ENCODE measurements around the gene GABRB1.
A peak's percentile ranks its signal among the peaks of the same experiment; 100 is the strongest.

GRCh38 chr4:47031011-47031678 lies at the start of gene GABRB1:
- TF ChIP-seq, protein P1, sequence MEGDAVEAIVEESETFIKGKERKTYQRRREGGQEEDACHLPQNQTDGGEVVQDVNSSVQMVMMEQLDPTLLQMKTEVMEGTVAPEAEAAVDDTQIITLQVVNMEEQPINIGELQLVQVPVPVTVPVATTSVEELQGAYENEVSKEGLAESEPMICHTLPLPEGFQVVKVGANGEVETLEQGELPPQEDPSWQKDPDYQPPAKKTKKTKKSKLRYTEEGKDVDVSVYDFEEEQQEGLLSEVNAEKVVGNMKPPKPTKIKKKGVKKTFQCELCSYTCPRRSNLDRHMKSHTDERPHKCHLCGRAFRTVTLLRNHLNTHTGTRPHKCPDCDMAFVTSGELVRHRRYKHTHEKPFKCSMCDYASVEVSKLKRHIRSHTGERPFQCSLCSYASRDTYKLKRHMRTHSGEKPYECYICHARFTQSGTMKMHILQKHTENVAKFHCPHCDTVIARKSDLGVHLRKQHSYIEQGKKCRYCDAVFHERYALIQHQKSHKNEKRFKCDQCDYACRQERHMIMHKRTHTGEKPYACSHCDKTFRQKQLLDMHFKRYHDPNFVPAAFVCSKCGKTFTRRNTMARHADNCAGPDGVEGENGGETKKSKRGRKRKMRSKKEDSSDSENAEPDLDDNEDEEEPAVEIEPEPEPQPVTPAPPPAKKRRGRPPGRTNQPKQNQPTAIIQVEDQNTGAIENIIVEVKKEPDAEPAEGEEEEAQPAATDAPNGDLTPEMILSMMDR (IDR thresholded peaks at IDR 0.05) = no peak
- TF ChIP-seq POLR2A (IDR thresholded peaks at IDR 0.05; ENCODE audit: low read depth) = no peak
- no peak for TF ChIP-seq EP300 (IDR thresholded peaks at IDR 0.05)
- peak in 1 of 2 donors; percentile 16 for TF ChIP-seq POLR2AphosphoS5 (IDR thresholded peaks at IDR 0.05)
